Lower lobe of right lung (tissue), 2 donors: Measurements from ENCODE around the gene PCGF6. TPM values are rescaled to one million over a fixed set of nuclear protein-coding genes. Genes with fewer than 3 reads are reported as not detected.

Experiments used
- ATAC-seq, 2 donors: fragments of 200-7000 bp; cut with Tn5 transposase; one replicate each; pipeline ENCODE4 v1.9.1; 2020 to 2022; ENCODE audit warnings: mild to moderate bottlenecking in 2 of 2, moderate library complexity in 2 of 2
- DNase-seq: peaks from one replicate; pipeline ENCODE4 v3.0.0-alpha.2; 2020
- H3K27ac ChIP-seq: fragments of 200-600 bp; one replicate; pipeline ENCODE4 v1.8.0; 2022
- H3K27me3 ChIP-seq: fragments of 200-600 bp; one replicate; pipeline ENCODE4 v1.8.0; 2022; ENCODE audit warnings: low read depth
- H3K36me3 ChIP-seq: fragments of 200-600 bp; one replicate; pipeline ENCODE4 v1.8.0; 2022; ENCODE audit warnings: mild to moderate bottlenecking
- H3K4me1 ChIP-seq: fragments of 200-600 bp; one replicate; pipeline ENCODE4 v1.8.0; 2022
- H3K4me3 ChIP-seq: fragments of 200-600 bp; one replicate; pipeline ENCODE4 v1.8.0; 2022; ENCODE audit warnings: mild to moderate bottlenecking
- H3K9me3 ChIP-seq: fragments of 200-600 bp; one replicate; pipeline ENCODE4 v1.8.0; 2022
- CTCF ChIP-seq: fragments of 200-600 bp; IDR thresholded peaks from one replicate; pipeline ENCODE4 v1.8.0; 2022; ENCODE audit warnings: antibody characterized with exemption, mild to moderate bottlenecking
- intact Hi-C: fragments of 100-400 bp; cut with DNase I; formaldehyde crosslinking; loops from one replicate; pipeline ENCODE4 v1.11.0; 2022
- microRNA-seq: library from miRNA; unstranded; fragments of <30 nt; microRNA quantifications from one replicate; pipeline ENCODE4 v1.2.0, GENCODE V29; 2020; ENCODE audit warnings: borderline number of aligned reads
- total RNA-seq: library from RNA; stranded (reverse); fragmentation: NEBNext Ultra II Directional; extraction: Animal tissue kit (Norgen Biotek cat#: 25700); gene quantifications from one replicate; pipeline ENCODE4 v1.2.1, GENCODE V29; 2021
- donor health status: DM: no; HTN: yes; CAD: no; lungs with severe emphysema.

PCGF6 gene
- total RNA-seq, 1 donor from 2014 or later = 6.6 TPM

GRCh38 chr10:103254538-103255325 lies 96.2 kb downstream of the PCGF6 start:
- ATAC-seq = no peak
- intact Hi-C loops = no loop called here
- H3K9me3 ChIP-seq = no peaks in the 10 kb centered on the region
- no peak for DNase-seq
- H3K27me3 ChIP-seq = no peaks in the 10 kb centered on the region
- H3K27ac ChIP-seq = no peak overlapping the region
- no peak for TF ChIP-seq CTCF
- H3K4me1 ChIP-seq = no peaks in the 10 kb centered on the region
- H3K36me3 ChIP-seq = no peaks in the 10 kb centered on the region
- H3K4me3 ChIP-seq = no peak overlapping the region

- ATAC-seq = no peak
- intact Hi-C loops = no loop called here
- H3K9me3 ChIP-seq = no peaks in the 10 kb centered on the region
Measured at GRCh38 chr10:103254113-103254512, 96.8 kb downstream of the PCGF6 start.

More at GRCh38 chr10:103254113-103254512, 96.8 kb downstream of the PCGF6 start:
- Histone ChIP-seq H3K4me1 (no peaks in the 10 kb centered on the region), H3K27ac (no peak overlapping the region), H3K4me3 (no peak overlapping the region), H3K36me3 (no peaks in the 10 kb centered on the region), H3K27me3 (no peaks in the 10 kb centered on the region)
- DNase-seq = no peak
- no peak for TF ChIP-seq CTCF

Small RNAs within 50 kb of the gene (microRNA-seq; reads per million reads assigned to microRNA genes)
- 889 reads per million, percentile 79 among the genes with 10 or more reads in this experiment for gene MIR1307

Other genes starting within 250 kb of the PCGF6 start
- gene NT5C2, start 157.9 kb downstream of the PCGF6 start, total RNA-seq = 105 TPM
- 0.30 TPM for gene RPEL1, start 105.3 kb downstream of the PCGF6 start, total RNA-seq
- not detected for gene INA, start 74.0 kb downstream of the PCGF6 start, total RNA-seq
- gene TAF5, start 16.8 kb upstream of the PCGF6 start, total RNA-seq = 4.8 TPM
- 221 TPM for gene ATP5MK, start 45.3 kb upstream of the PCGF6 start, total RNA-seq
- 21.6 TPM for gene PDCD11, start 45.5 kb upstream of the PCGF6 start, total RNA-seq
- 45.0 TPM for gene CALHM2, start 101.2 kb upstream of the PCGF6 start, total RNA-seq
- 0.15 TPM for gene CALHM1, start 107.8 kb upstream of the PCGF6 start, total RNA-seq
- gene CALHM3, start 128.1 kb upstream of the PCGF6 start, total RNA-seq = not detected
- gene NEURL1, start 142.6 kb upstream of the PCGF6 start, total RNA-seq = 0.95 TPM